Measurements from ENCODE around the gene CEP78. TPM values are rescaled to one million over a fixed set of nuclear protein-coding genes. Genes with fewer than 3 reads are reported as not detected.

The CEP78 gene
- total RNA-seq, 4 donors from 2014 or later: 5.7 to 10.3 (median 9.9) TPM

- no peak for TF ChIP-seq CTCF (IDR thresholded peaks at IDR 0.05; ENCODE audit: low read depth)
Measured at GRCh38 chr9:78320875-78321496, 85.1 kb downstream of the CEP78 start.

GRCh38 chr9:78321505-78321904, 85.6 kb downstream of the CEP78 start:
- no peak for TF ChIP-seq CTCF (IDR thresholded peaks at IDR 0.05; ENCODE audit: low read depth)

- TF ChIP-seq CTCF (IDR thresholded peaks at IDR 0.05; ENCODE audit: low read depth): no peak
Measured at GRCh38 chr9:78324068-78324650, 88.3 kb downstream of the CEP78 start.

- no peak for TF ChIP-seq CTCF (IDR thresholded peaks at IDR 0.05; ENCODE audit: low read depth)
Measured at GRCh38 chr9:78324682-78325081, 88.8 kb downstream of the CEP78 start.

- TF ChIP-seq CTCF (IDR thresholded peaks at IDR 0.05; ENCODE audit: low read depth): no peak
Measured at GRCh38 chr9:78325343-78325742, 89.5 kb downstream of the CEP78 start.

GRCh38 chr9:78325846-78326360, 90.0 kb downstream of the CEP78 start:
- TF ChIP-seq CTCF (IDR thresholded peaks at IDR 0.05; ENCODE audit: low read depth): no peak

GRCh38 chr9:78326564-78326963, 90.7 kb downstream of the CEP78 start:
- no peak for TF ChIP-seq CTCF (IDR thresholded peaks at IDR 0.05; ENCODE audit: low read depth)

Small RNAs within 50 kb of the gene (small RNA-seq; reads per million reads assigned to genes)
- not detected for gene AL353705.4

Other genes starting within 250 kb of the CEP78 start
- 100 to 1,000 TPM in 1 of 4 donors, 10 to 100 TPM in 3; 41.8 to 100 (median 45.5) TPM for gene GNAQ, start 204.3 kb upstream of the CEP78 start, total RNA-seq
- 10 to 100 TPM in 2 of 4 donors, 1 to 10 TPM in 1, under 1 TPM in 1; 0.66 to 33.8 (median 5.8) TPM for gene PSAT1, start 61.0 kb downstream of the CEP78 start, total RNA-seq

All from subcutaneous adipose tissue (tissue), 4 donors.